ENCODE results near the gene TNFSF13.

TNFSF13 gene

GRCh38 chr17:7549401-7550055 is 9.0 kb upstream of the TNFSF13 start:
- Histone ChIP-seq H3K36me3 (ENCODE audit: control insufficient read depth, low read length) (no peaks in the 10 kb centered on the region), H4K20me1 (ENCODE audit: control insufficient read depth, insufficient read depth, low read depth, low read length) (no peaks in the 10 kb centered on the region), H3F3A (ENCODE audit: control insufficient read depth, insufficient read depth) (no peaks in the 10 kb centered on the region), H3K4me2 (ENCODE audit: low read length) (no peak overlapping the region), H3K79me2 (ENCODE audit: control insufficient read depth, low read length) (no peaks in the 10 kb centered on the region), H3K27me3 (ENCODE audit: control insufficient read depth, low read length) (peaks cover 37% of the 10 kb centered on the region), H3K4me1 (ENCODE audit: control insufficient read depth, low read length) (peaks cover 4% of the 10 kb centered on the region; the same call in 1 of the 2 replicates), H3K27ac (ENCODE audit: low read depth, low read length) (no peak overlapping the region), H3K9me3 (ENCODE audit: control insufficient read depth, insufficient read depth, low read length) (no peaks in the 10 kb centered on the region), H3K9me2 (replicated peaks; ENCODE audit: control insufficient read depth, low read length) (no peaks in the 10 kb centered on the region), H3K4me3 (ENCODE audit: low read length) (no peak overlapping the region)
- TF ChIP-seq CTCF (IDR thresholded peaks at IDR 0.05; ENCODE audit: low read depth, low read length, poor library complexity, severe bottlenecking) = no peak
- no peak for TF ChIP-seq EZH2phosphoT487 (IDR thresholded peaks at IDR 0.05; ENCODE audit: borderline replicate concordance, low read length)

- Histone ChIP-seq H3K4me2 (ENCODE audit: low read length) (no peak overlapping the region), H3K27ac (ENCODE audit: low read depth, low read length) (no peak overlapping the region), H3K79me2 (ENCODE audit: control insufficient read depth, low read length) (no peaks in the 10 kb centered on the region)
These were observed 8.2 kb upstream of the TNFSF13 start for GRCh38 chr17:7550344-7550743.

DNA sequence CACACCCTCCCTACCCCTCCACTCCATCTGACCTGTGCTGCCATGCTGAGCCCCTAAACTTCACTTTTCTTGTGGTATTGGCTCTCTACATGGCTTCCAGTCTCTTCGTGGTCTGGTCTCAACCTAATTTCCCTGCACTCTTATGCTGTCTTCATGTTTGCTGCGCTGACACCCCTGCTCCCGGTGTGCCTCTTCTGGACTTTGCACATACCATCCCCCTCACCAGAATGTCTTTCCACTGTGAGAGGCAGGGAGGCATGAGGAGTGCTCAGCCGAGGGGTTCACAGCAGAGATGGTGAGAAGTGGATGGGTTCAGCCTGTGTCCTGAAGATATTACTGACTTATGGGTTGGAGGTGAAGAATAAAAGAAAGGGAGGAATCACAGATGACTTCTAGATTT is 7.2 kb upstream of the TNFSF13 start:
- Histone ChIP-seq H3K4me2 (ENCODE audit: low read length) (no peak overlapping the region), H3K9me3 (ENCODE audit: control insufficient read depth, insufficient read depth, low read length) (no peaks in the 10 kb centered on the region), H3K4me1 (ENCODE audit: control insufficient read depth, low read length) (peaks cover 4% of the 10 kb centered on the region; the same call in 1 of the 2 replicates), H3K9me2 (replicated peaks; ENCODE audit: control insufficient read depth, low read length) (no peaks in the 10 kb centered on the region), H3K36me3 (ENCODE audit: control insufficient read depth, low read length) (no peaks in the 10 kb centered on the region), H3F3A (ENCODE audit: control insufficient read depth, insufficient read depth) (no peaks in the 10 kb centered on the region), H4K20me1 (ENCODE audit: control insufficient read depth, insufficient read depth, low read depth, low read length) (no peaks in the 10 kb centered on the region), H3K27me3 (ENCODE audit: control insufficient read depth, low read length) (peaks cover 32% of the 10 kb centered on the region), H3K4me3 (ENCODE audit: low read length) (no peak overlapping the region), H3K27ac (ENCODE audit: low read depth, low read length) (no peak overlapping the region), H3K79me2 (ENCODE audit: control insufficient read depth, low read length) (no peaks in the 10 kb centered on the region)
- TF ChIP-seq EZH2phosphoT487 (IDR thresholded peaks at IDR 0.05; ENCODE audit: borderline replicate concordance, low read length) = no peak
- TF ChIP-seq CTCF (IDR thresholded peaks at IDR 0.05; ENCODE audit: low read depth, low read length, poor library complexity, severe bottlenecking) = no peak

More at GRCh38 chr17:7550344-7550743, 8.2 kb upstream of the TNFSF13 start:
- Histone ChIP-seq H3K9me2 (replicated peaks; ENCODE audit: control insufficient read depth, low read length) (no peaks in the 10 kb centered on the region), H3K9me3 (ENCODE audit: control insufficient read depth, insufficient read depth, low read length) (no peaks in the 10 kb centered on the region), H4K20me1 (ENCODE audit: control insufficient read depth, insufficient read depth, low read depth, low read length) (no peaks in the 10 kb centered on the region), H3F3A (ENCODE audit: control insufficient read depth, insufficient read depth) (no peaks in the 10 kb centered on the region), H3K4me1 (ENCODE audit: control insufficient read depth, low read length) (peaks cover 4% of the 10 kb centered on the region; the same call in 1 of the 2 replicates), H3K4me3 (ENCODE audit: low read length) (no peak overlapping the region), H3K36me3 (ENCODE audit: control insufficient read depth, low read length) (no peaks in the 10 kb centered on the region), H3K27me3 (ENCODE audit: control insufficient read depth, low read length) (peaks cover 32% of the 10 kb centered on the region)
- TF ChIP-seq CTCF (IDR thresholded peaks at IDR 0.05; ENCODE audit: low read depth, low read length, poor library complexity, severe bottlenecking) (no peak), EZH2phosphoT487 (IDR thresholded peaks at IDR 0.05; ENCODE audit: borderline replicate concordance, low read length) (no peak)
